HCT116 (cell line): Measurements from ENCODE around the gene CDON. TPM values are rescaled to one million over a fixed set of nuclear protein-coding genes. Genes with fewer than 3 reads are reported as not detected.

Experiments
- ATAC-seq: fragments of 200-7000 bp; cut with Tn5 transposase; 2 replicates; pipeline ENCODE4 v1.9.1; 2020; ENCODE audit warnings: mild to moderate bottlenecking, moderate library complexity
- BruUV-seq: library from RNA; stranded (reverse); fragments of 400-500 nt; replicated peaks from 2 replicates; lab custom pipeline; 2021; lab: Mats Ljungman, UMichigan
- CTCF ChIA-PET: fragments of 300-600 bp; sonication (Branson Sonifier 250); formaldehyde crosslinking; loops from one replicate; lab custom pipeline; 2021; ENCODE audit warnings: antibody characterized with exemption; lab: Charles Lee
- POLR2A ChIA-PET: fragments of 300-600, 350-600 bp; sonication (Branson Sonifier 250); formaldehyde crosslinking; loops from one replicate; lab custom pipeline; 2021; ENCODE audit warnings: antibody characterized with exemption; lab: Charles Lee
- RAD21 ChIA-PET, 2 experiments: fragments of 300-600 bp; sonication (Branson Sonifier 250); formaldehyde crosslinking; loops; one replicate each; lab custom pipeline; 2023; ENCODE audit warnings: low total read pairs in 2 of 2; ENCODE audit not compliant: uncharacterized antibody in 2 of 2, unreplicated experiment in 2 of 2, low non-redundant PET in 1 of 2; lab: Charles Lee
- DNase-seq: peaks from one replicate; pipeline ENCODE4 v3.0.0-alpha.2; 2010; ENCODE audit warnings: low read depth, low spot score
- H2AFZ ChIP-seq: fragments of 200-600 bp; shearing (Covaris generic), sonication (generic); 2 replicates; pipeline ENCODE4 v1.6.1; 2017; ENCODE audit warnings: low read depth, mixed run types, mixed read lengths, antibody characterized with exemption, low read length; ENCODE audit not compliant: poor library complexity, severe bottlenecking
- H3K27ac ChIP-seq: 2 replicates; pipeline ENCODE4 v1.5.1; 2012; ENCODE audit warnings: low read depth, low read length
- H3K27me3 ChIP-seq: fragments of 200-600 bp; sonication (generic); 2 replicates; pipeline ENCODE4 v1.6.1; 2016; ENCODE audit warnings: mixed run types, low read length, mixed read lengths; ENCODE audit not compliant: insufficient read depth
- H3K36me3 ChIP-seq, 2 experiments: fragments of 200-500 bp in 1 of 2; fragments of 200-600 bp in 1 of 2; sonication (Bioruptor generic) in 1 of 2; sonication (generic) in 1 of 2; 2 replicates each; pipeline versions ENCODE4 v1.5.1 to v1.6.1; 2014 to 2016; ENCODE audit warnings: low read length in 2 of 2, inconsistent platforms in 1 of 2, mixed read lengths in 1 of 2, mixed run types in 1 of 2; ENCODE audit not compliant: insufficient read depth in 2 of 2, control insufficient read depth in 1 of 2
- H3K4me1 ChIP-seq, 2 experiments: fragments of 200-600 bp in 1 of 2; sonication (generic) in 1 of 2; 2 replicates each; pipeline versions ENCODE4 v1.5.1 to v1.6.1; 2012 to 2017; ENCODE audit warnings: low read length in 2 of 2, inconsistent platforms in 1 of 2, mild to moderate bottlenecking in 1 of 2, mixed read lengths in 1 of 2, mixed run types in 1 of 2, moderate library complexity in 1 of 2; ENCODE audit not compliant: insufficient read depth in 2 of 2, control insufficient read depth in 1 of 2
- H3K4me2 ChIP-seq: fragments of 200-600 bp; sonication (generic); 2 replicates; pipeline ENCODE4 v1.6.1; 2017; ENCODE audit warnings: mixed run types, low read length, mixed read lengths
- H3K4me3 ChIP-seq, 2 experiments: fragments of 200-600 bp in 1 of 2; sonication (generic) in 1 of 2; replicated peaks in 1 of 2; 2 replicates each; pipeline ENCODE4 v1.5.1; 2011 to 2016; ENCODE audit warnings: low read length in 2 of 2, control low read depth in 1 of 2, low read depth in 1 of 2, mild to moderate bottlenecking in 1 of 2, mixed read lengths in 1 of 2, mixed run types in 1 of 2
- H3K79me2 ChIP-seq: fragments of 200-600 bp; sonication (generic); 2 replicates; pipeline ENCODE4 v1.6.1; 2017; ENCODE audit warnings: mild to moderate bottlenecking, mixed run types, low read length, moderate library complexity, mixed read lengths; ENCODE audit not compliant: insufficient read depth
- H3K9ac ChIP-seq: fragments of 200-600 bp; sonication (generic); 2 replicates; pipeline ENCODE4 v1.6.1; 2016; ENCODE audit warnings: low read length, mixed read lengths
- H3K9me2 ChIP-seq: fragments of 200-600 bp; sonication (generic), shearing (Covaris generic); 2 replicates; pipeline ENCODE4 v1.6.1; 2017; ENCODE audit warnings: mixed run types, mild to moderate bottlenecking, moderate library complexity; ENCODE audit not compliant: insufficient read depth
- H3K9me3 ChIP-seq, 2 experiments: fragments of 200-500 bp in 1 of 2; fragments of 200-600 bp in 1 of 2; sonication (Bioruptor generic) in 1 of 2; sonication (generic) in 1 of 2; 2 replicates each; pipeline ENCODE4 v1.6.1; 2014 to 2017; ENCODE audit warnings: low read length in 2 of 2, mixed read lengths in 2 of 2, inconsistent platforms in 1 of 2, low read depth in 1 of 2, mild to moderate bottlenecking in 1 of 2, mixed run types in 1 of 2, moderate library complexity in 1 of 2; ENCODE audit not compliant: control insufficient read depth in 1 of 2, insufficient read depth in 1 of 2
- H4K20me1 ChIP-seq: fragments of 200-600 bp; sonication (generic), shearing (Covaris generic); 2 replicates; pipeline ENCODE4 v1.6.1; 2017; ENCODE audit warnings: mixed run types, mild to moderate bottlenecking, moderate library complexity; ENCODE audit not compliant: insufficient read depth
- CEBPB ChIP-seq: IDR thresholded peaks from 2 replicates; pipeline ENCODE4 v1.6.1; 2012; ENCODE audit warnings: low read depth
- EGR1 ChIP-seq: IDR thresholded peaks from 2 replicates; pipeline ENCODE4 v1.6.1; 2012; ENCODE audit warnings: low read depth
- ELF1 ChIP-seq: IDR thresholded peaks from 2 replicates; pipeline ENCODE4 v1.6.1; 2012; ENCODE audit warnings: low read depth, borderline replicate concordance
- EZH2 ChIP-seq: fragments of 200-600 bp; sonication (generic); IDR thresholded peaks from 2 replicates; pipeline ENCODE4 v1.6.1; 2017; ENCODE audit warnings: antibody characterized with exemption, mixed run types
- EZH2phosphoT487 ChIP-seq: fragments of 200-600 bp; IDR thresholded peaks from 2 replicates; pipeline ENCODE4 v1.6.1; 2018; ENCODE audit warnings: antibody characterized with exemption, borderline replicate concordance
- POLR2AphosphoS5 ChIP-seq: IDR thresholded peaks from 2 replicates; pipeline ENCODE4 v1.6.1; 2011; ENCODE audit warnings: mild to moderate bottlenecking, low read depth, low read length, moderate library complexity
- SIN3A ChIP-seq: IDR thresholded peaks from 2 replicates; pipeline ENCODE4 v1.6.1; 2012; ENCODE audit warnings: low read depth
- SP1 ChIP-seq: IDR thresholded peaks from 2 replicates; pipeline ENCODE4 v1.6.1; 2012; ENCODE audit warnings: low read depth
- SRF ChIP-seq: IDR thresholded peaks from 2 replicates; pipeline ENCODE4 v1.6.1; 2012; ENCODE audit warnings: low read depth
- TCF7L2 ChIP-seq: IDR thresholded peaks from 2 replicates; pipeline ENCODE4 v1.7.0; 2011; ENCODE audit warnings: borderline replicate concordance, inconsistent platforms; ENCODE audit not compliant: insufficient read depth, insufficient read length; ENCODE audit errors: extremely low read depth
- YY1 ChIP-seq: IDR thresholded peaks from 2 replicates; pipeline ENCODE4 v1.6.1; 2011; ENCODE audit warnings: low read length, low read depth, moderate library complexity, mild to moderate bottlenecking; ENCODE audit not compliant: insufficient replicate concordance; ENCODE audit errors: extremely low read depth
- ZFX ChIP-seq: fragments of 450-650 bp; IDR thresholded peaks from 2 replicates; pipeline ENCODE4 v1.6.1; 2017
- intact Hi-C: fragments of 100-400 bp; cut with micrococcal nuclease; formaldehyde crosslinking; loops from 2 replicates; pipeline ENCODE4 v1.10.0; 2022
- total RNA-seq: library from RNA; stranded (reverse); gene quantifications from one replicate; pipeline ENCODE4 v1.2.1, GENCODE V29; 2021; ENCODE audit not compliant: unreplicated experiment
- TF ChIP-seq, protein P1 (sequence below): IDR thresholded peaks from 2 replicates; pipeline ENCODE4 v1.6.1; 2012; ENCODE audit warnings: low read depth

The CDON gene
- total RNA-seq, 1 experiment from 2014 or later: 16.9 TPM

DNA sequence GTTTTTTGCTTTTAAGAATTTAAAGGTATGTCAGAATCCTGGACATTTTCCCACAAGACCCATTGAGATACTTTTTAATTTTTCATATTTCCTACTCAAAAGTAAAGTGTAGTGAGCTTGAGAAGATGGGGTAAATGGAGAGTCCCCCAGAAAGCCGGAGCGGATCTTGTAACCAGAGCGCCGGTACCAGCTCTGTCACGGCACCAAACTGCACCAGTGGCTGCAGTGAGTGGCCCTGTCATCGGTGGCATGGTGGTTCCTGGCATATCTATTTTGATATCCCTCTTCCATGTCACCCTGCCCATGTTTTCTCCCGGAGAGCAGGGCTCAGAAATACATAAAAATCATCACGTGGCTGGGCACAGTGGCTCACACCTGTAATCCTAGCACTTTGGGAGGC is 139.0 kb downstream of the CDON start:
- H3K27ac ChIP-seq: no peak overlapping the region
- ATAC-seq (no peak), DNase-seq (no peak)
- H2AFZ ChIP-seq: no peak overlapping the region
- H3K4me1 ChIP-seq: no peaks in the 10 kb centered on the region
- H4K20me1 ChIP-seq: no peaks in the 10 kb centered on the region
- no peak overlapping the region for H3K4me2 ChIP-seq
- ChIA-PET POLR2A (no interaction called here), CTCF (interaction anchor here (1.4 to 1.5 kb wide), 2 partner anchors 270 to 556 kb away, joined by 3 to 8 read pairs; no protein-coding TSS in a partner anchor), RAD21 (no interaction called here)
- intact Hi-C loops: loop anchor here (1.0 to 5.0 kb wide), 3 partner anchors 138 to 271 kb away; no protein-coding TSS in a partner anchor
- no peak overlapping the region for H3K9ac ChIP-seq
- no peaks in the 10 kb centered on the region for H3K27me3 ChIP-seq
- H3K36me3 ChIP-seq: no peaks in the 10 kb centered on the region
- no peaks in the 10 kb centered on the region for H3K79me2 ChIP-seq
- H3K9me2 ChIP-seq: no peaks in the 10 kb centered on the region
- H3K4me3 ChIP-seq: no peak overlapping the region
- no peaks in the 10 kb centered on the region for H3K9me3 ChIP-seq
- TF ChIP-seq SRF: no peak
- TF ChIP-seq SIN3A: no peak
- no peak for TF ChIP-seq ELF1
- no peak for TF ChIP-seq POLR2AphosphoS5
- TF ChIP-seq SP1: no peak
- TF ChIP-seq CEBPB: no peak
- TF ChIP-seq ZFX: no peak
- no peak for TF ChIP-seq YY1
- TF ChIP-seq EGR1: no peak
- TF ChIP-seq EZH2: no peak
- TF ChIP-seq, protein P1, sequence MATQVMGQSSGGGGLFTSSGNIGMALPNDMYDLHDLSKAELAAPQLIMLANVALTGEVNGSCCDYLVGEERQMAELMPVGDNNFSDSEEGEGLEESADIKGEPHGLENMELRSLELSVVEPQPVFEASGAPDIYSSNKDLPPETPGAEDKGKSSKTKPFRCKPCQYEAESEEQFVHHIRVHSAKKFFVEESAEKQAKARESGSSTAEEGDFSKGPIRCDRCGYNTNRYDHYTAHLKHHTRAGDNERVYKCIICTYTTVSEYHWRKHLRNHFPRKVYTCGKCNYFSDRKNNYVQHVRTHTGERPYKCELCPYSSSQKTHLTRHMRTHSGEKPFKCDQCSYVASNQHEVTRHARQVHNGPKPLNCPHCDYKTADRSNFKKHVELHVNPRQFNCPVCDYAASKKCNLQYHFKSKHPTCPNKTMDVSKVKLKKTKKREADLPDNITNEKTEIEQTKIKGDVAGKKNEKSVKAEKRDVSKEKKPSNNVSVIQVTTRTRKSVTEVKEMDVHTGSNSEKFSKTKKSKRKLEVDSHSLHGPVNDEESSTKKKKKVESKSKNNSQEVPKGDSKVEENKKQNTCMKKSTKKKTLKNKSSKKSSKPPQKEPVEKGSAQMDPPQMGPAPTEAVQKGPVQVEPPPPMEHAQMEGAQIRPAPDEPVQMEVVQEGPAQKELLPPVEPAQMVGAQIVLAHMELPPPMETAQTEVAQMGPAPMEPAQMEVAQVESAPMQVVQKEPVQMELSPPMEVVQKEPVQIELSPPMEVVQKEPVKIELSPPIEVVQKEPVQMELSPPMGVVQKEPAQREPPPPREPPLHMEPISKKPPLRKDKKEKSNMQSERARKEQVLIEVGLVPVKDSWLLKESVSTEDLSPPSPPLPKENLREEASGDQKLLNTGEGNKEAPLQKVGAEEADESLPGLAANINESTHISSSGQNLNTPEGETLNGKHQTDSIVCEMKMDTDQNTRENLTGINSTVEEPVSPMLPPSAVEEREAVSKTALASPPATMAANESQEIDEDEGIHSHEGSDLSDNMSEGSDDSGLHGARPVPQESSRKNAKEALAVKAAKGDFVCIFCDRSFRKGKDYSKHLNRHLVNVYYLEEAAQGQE: no peak
- no peak for TF ChIP-seq TCF7L2
- no peak for TF ChIP-seq EZH2phosphoT487
- TF ChIP-seq, all 23 proteins: peak for 0
- BruUV-seq: no TSS peak
